Lower leg skin (tissue), 3 donors: Measurements from ENCODE around the gene CCDC172.

Experiments used
- CTCF ChIP-seq, 3 donors: fragments of 450-650 bp; IDR thresholded peaks; one replicate each; pipeline ENCODE4 v1.5.1; 2016; ENCODE audit warnings: antibody characterized with exemption in 3 of 3, mild to moderate bottlenecking in 3 of 3, moderate library complexity in 2 of 3
- POLR2A ChIP-seq, 2 donors: fragments of 450-650 bp; IDR thresholded peaks; one replicate each; pipeline ENCODE4 v1.6.1; 2016 to 2017; ENCODE audit warnings: antibody characterized with exemption in 2 of 2, mild to moderate bottlenecking in 1 of 2, moderate library complexity in 1 of 2

GRCh38 chr10:116312548-116312947 lies 11.7 kb upstream of the CCDC172 start:
- TF ChIP-seq CTCF (IDR thresholded peaks at IDR 0.05) (no peak), POLR2A (IDR thresholded peaks at IDR 0.05) (no peak)
